SJCRH30 (cell line): ENCODE results near the gene SNRNP200. TPM values are rescaled to one million over a fixed set of nuclear protein-coding genes. Genes with fewer than 3 reads are reported as not detected.
A peak's percentile ranks its signal among the peaks of the same experiment; 100 is the strongest.

Experiments
- DNase-seq, 2 experiments: peaks; one replicate each; pipeline ENCODE4 v3.0.0-alpha.2; 2015 to 2020
- H3K27ac ChIP-seq: fragments of 250-450 bp; sonication (Bioruptor Pico); 2 replicates; pipeline ENCODE4 v1.5.1; 2020; ENCODE audit warnings: mild to moderate bottlenecking, moderate library complexity
- H3K27me3 ChIP-seq: fragments of 250-450 bp; sonication (Bioruptor Pico); 2 replicates; pipeline ENCODE4 v1.5.1; 2020; ENCODE audit warnings: mild to moderate bottlenecking, moderate library complexity
- H3K36me3 ChIP-seq: fragments of 250-450 bp; sonication (Bioruptor Pico); 2 replicates; pipeline ENCODE4 v1.5.1; 2020; ENCODE audit warnings: mild to moderate bottlenecking, moderate library complexity
- H3K4me1 ChIP-seq: fragments of 250-450 bp; sonication (Bioruptor Pico); 2 replicates; pipeline ENCODE4 v1.5.1; 2020; ENCODE audit warnings: mild to moderate bottlenecking, moderate library complexity
- H3K4me3 ChIP-seq: fragments of 250-450 bp; sonication (Bioruptor Pico); 2 replicates; pipeline ENCODE4 v1.5.1; 2020; ENCODE audit warnings: mild to moderate bottlenecking, moderate library complexity
- H3K9me3 ChIP-seq: fragments of 250-450 bp; sonication (Bioruptor Pico); replicated peaks from 2 replicates; pipeline ENCODE4 v1.5.1; 2020; ENCODE audit warnings: mild to moderate bottlenecking, moderate library complexity
- total RNA-seq: library from RNA; depleted of rRNA; stranded (reverse); fragments of >200 nt; shearing (Covaris generic); gene quantifications from 2 replicates; pipeline ENCODE4 v1.2.3, GENCODE V29; 2014; rRNA removed

Gene SNRNP200
- total RNA-seq, 1 experiment from 2014 or later: 157 TPM

DNA sequence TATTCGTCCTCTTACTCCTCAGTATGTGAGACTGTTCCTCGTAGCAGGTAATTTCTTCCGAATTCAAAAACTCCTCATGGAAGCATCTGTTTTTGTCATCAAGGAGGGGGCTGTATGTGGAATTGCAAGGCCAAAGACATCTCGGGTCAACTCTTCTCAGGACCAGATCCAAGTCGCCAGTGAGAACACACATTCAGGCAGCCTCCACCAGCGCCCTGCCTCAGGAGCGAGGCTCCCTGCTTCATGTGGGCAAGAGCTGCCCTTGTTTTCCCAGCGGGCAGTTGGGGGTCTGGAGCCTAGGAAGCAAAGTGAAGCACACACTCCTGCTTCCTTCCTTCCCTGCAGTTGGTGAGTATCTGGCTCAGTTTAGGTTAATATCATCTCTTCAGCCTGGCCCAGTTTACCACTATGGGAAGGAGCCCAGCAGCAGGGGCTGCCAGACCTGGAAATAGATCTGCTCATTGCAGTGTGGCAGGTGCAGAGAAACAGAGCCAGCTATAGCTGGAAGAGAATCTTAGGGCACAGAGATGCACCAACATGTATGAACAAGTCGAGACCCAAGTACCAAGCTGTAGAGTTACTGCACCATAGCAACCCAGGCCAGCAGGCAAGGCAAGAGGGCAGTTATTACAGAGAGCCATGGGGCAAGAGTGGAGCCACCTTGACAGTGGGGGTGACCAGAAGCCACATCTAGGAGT, 64.9 kb downstream of the SNRNP200 start:
- Histone ChIP-seq H3K9me3 (no peaks in the 10 kb centered on the region), H3K4me3 (no peak overlapping the region), H3K4me1 (peaks cover 20% of the 10 kb centered on the region), H3K27ac (no peak overlapping the region), H3K27me3 (no peaks in the 10 kb centered on the region), H3K36me3 (no peaks in the 10 kb centered on the region)
- no peak for DNase-seq

DNA sequence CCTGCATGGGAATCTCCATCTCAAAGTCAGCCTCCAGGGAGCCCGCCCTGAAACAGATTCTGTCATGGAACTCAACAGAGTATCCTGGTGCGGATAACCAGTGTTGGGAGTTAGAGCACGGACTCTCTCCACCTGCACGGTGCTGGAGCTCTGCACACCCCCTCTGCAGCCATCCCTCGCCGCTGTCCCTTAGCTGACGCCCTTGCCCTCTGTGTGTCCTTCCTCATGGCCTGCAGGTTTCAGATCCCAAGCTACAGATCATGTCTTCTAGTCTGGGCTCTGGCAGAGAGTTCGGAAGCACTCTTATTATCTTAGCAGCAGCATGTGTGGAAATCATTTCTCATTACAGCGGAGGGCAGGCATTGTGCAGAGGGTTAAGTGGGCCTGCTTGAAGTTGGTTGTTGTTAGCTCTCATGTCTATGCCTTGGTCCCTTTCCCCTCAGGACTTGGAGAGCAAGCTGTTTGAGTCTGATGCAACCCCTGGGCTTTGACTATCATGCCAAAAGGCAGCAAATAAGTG, 65.5 kb downstream of the SNRNP200 start:
- H3K36me3 ChIP-seq: no peaks in the 10 kb centered on the region

DNA sequence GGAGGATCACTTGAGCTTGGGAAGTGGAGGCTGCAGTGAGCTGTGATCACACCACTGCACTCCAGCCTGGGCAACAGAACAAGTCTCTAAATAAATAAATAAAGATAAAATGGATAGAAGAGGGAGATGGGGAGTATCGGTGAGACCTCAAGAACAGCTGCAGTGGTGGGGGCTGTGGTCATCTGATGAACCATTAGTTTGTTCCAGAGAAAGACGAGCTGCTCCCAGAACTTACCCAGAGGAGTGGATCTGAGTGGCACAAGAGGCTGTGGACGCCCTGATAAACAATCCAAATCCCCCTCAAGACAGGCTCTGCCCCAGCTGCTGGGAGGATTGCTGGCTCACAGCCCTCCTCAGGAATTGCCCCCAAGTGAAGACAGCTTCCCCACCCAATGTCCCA, 66.3 kb downstream of the SNRNP200 start:
- Histone ChIP-seq H3K27me3 (no peaks in the 10 kb centered on the region), H3K36me3 (no peaks in the 10 kb centered on the region), H3K9me3 (no peaks in the 10 kb centered on the region), H3K4me1 (peaks cover 20% of the 10 kb centered on the region), H3K4me3 (no peak overlapping the region), H3K27ac (peak overlapping the region; percentile 36)
- peak; percentile 90 to 94 for DNase-seq

More for the DNA sequence above, 65.5 kb downstream of the SNRNP200 start:
- H3K27ac ChIP-seq: peak overlapping the region; percentile 36
- DNase-seq: no peak
- H3K4me3 ChIP-seq: no peak overlapping the region
- H3K4me1 ChIP-seq: peaks cover 20% of the 10 kb centered on the region
- H3K27me3 ChIP-seq: no peaks in the 10 kb centered on the region
- no peaks in the 10 kb centered on the region for H3K9me3 ChIP-seq

DNA sequence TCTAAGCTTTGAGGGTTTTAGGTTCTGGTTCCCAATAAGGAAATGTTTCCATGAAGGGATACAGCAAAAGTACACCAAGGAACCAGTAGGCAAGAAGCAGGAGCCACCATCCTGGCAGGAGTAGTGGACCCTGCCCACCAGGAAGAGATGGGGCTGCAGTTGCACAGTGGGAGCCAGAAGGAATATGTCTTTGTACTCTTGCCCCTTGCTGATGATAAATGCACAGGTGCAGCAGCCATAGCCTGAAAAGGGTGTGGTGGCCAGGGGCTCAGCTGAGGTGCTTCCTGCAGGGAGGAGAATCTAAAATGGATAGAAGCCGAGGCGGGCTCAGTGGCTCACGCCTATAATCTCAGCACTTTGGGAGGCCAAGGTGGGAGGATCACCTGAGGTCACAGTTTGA, 67.1 kb downstream of the SNRNP200 start:
- no peak for DNase-seq
- no peaks in the 10 kb centered on the region for H3K36me3 ChIP-seq
- H3K9me3 ChIP-seq: no peaks in the 10 kb centered on the region
- H3K27ac ChIP-seq: no peak overlapping the region
- no peak overlapping the region for H3K4me3 ChIP-seq
- H3K27me3 ChIP-seq: no peaks in the 10 kb centered on the region
- peaks cover 20% of the 10 kb centered on the region for H3K4me1 ChIP-seq

DNA sequence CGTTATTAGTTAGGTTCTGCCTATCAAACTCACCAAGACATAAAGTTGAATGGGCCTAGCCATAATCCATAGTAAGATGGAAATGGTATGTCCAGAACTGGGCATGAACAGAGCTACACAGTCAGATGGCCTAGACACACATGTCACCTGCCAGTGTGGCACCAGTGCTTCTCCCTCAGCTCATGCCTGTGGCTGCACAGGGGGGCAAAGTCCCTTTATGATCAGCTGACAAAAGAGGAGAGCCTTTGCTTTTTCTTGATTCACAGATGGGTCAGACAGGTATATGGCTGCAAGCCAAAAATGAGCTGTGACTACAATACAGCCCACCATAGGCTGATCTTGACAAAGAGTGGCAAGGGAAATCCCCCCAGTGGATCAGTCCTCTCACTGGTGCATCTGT, 68.5 kb downstream of the SNRNP200 start:
- H3K27ac ChIP-seq: no peak overlapping the region
- no peaks in the 10 kb centered on the region for H3K9me3 ChIP-seq
- H3K27me3 ChIP-seq: no peaks in the 10 kb centered on the region
- DNase-seq: no peak
- H3K4me3 ChIP-seq: no peak overlapping the region
- no peaks in the 10 kb centered on the region for H3K36me3 ChIP-seq
- H3K4me1 ChIP-seq: peaks cover 20% of the 10 kb centered on the region

DNA sequence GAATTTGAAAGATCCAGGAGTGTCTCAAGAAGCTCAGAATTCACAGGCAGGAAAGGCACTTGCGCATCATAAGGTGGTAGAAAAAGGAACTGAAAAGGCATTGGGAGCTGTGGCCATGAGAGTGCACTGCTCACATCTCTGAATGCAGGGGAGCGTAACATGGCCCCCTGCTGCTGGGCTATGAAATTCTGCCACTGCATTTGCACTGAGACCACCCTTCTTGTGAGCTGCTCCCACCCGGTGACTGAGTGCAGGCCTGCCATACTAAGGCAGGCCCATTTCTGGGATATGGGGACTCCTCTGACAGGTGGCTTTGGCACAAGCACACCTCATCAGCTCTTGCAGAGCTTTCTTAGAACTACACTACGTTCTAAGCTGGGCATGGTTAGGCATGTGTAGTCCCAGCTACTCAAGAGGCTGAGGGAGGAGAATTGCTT, 71.4 kb downstream of the SNRNP200 start:
- no peaks in the 10 kb centered on the region for H3K36me3 ChIP-seq
- no peaks in the 10 kb centered on the region for H3K9me3 ChIP-seq
- no peaks in the 10 kb centered on the region for H3K27me3 ChIP-seq
- no peak for DNase-seq
- peaks cover 10% of the 10 kb centered on the region for H3K4me1 ChIP-seq
- H3K4me3 ChIP-seq: no peak overlapping the region
- no peak overlapping the region for H3K27ac ChIP-seq

DNA sequence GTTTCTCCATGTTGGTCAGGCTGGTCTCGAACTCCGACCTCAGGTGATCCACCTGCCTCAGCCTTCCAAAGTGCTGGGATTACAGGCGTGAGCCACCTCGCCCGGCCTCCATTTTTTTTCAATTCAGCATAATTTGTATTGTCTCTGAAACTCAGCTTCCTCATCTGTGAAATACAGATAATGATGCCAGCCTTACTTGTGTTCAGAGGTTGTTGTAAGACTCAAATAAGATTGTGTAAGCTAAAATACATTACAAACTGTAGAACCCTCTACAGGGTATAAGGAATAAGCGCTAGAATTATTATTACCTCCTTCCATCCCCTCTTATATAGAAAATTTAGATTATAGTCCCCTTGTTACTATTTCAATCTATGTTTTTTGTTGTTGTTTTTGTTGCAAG, 71.9 kb downstream of the SNRNP200 start:
- Histone ChIP-seq H3K36me3 (no peaks in the 10 kb centered on the region), H3K9me3 (no peaks in the 10 kb centered on the region), H3K4me3 (no peak overlapping the region), H3K27ac (no peak overlapping the region), H3K4me1 (peaks cover 5% of the 10 kb centered on the region; the same call in 1 of the 2 replicates), H3K27me3 (no peaks in the 10 kb centered on the region)
- DNase-seq: no peak

DNA sequence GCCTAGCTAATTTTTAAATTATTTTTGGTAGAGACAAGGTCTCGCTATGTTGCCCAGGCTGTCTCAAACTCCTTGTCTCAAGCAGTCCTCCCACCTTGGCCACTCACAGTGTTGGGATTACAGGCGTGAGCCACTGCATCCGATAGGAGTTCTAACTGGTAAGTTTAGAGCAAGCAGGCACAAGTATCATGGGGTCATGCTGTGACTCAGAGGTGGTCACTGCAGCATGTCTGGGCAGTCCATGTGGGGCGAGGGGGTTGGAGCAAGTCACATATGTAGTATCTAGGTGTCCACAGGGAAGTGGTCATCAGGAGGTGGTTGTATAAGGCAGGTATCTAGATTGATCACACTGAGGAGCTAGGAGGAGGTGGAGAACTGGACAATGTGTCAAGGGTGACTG, 74.0 kb downstream of the SNRNP200 start:
- Histone ChIP-seq H3K36me3 (no peaks in the 10 kb centered on the region), H3K27ac (no peak overlapping the region), H3K9me3 (no peaks in the 10 kb centered on the region), H3K4me3 (no peak overlapping the region), H3K4me1 (no peaks in the 10 kb centered on the region), H3K27me3 (no peaks in the 10 kb centered on the region)
- DNase-seq: no peak

DNA sequence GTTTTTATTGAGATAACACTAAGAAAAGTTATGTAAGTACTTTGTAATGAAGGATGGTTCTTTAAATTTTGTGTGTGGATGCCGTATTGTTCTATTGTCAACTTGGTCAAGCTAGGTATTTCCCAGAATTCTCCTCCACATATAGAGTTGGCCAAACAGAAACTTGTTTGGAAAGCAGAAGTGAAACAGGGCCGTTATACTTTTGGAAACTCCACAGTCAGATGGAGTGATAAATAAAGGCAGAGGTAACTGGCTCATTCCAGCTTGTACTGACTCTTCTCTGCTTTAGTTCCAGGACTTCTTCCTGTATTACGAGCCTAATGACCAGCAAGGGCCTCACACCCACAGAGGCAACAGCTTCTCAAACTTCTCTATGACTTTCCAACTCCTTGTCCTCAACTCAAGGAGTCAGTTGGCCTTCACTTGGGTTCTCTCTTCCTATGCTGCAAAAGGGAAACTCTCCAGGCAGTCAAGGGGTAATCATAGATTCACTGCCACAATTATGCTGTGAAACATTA, 80.3 kb downstream of the SNRNP200 start:
- no peak overlapping the region for H3K27ac ChIP-seq
- H3K4me1 ChIP-seq: no peaks in the 10 kb centered on the region
- H3K27me3 ChIP-seq: no peaks in the 10 kb centered on the region
- no peak overlapping the region for H3K4me3 ChIP-seq
- H3K36me3 ChIP-seq: no peaks in the 10 kb centered on the region
- no peak for DNase-seq
- H3K9me3 ChIP-seq: no peaks in the 10 kb centered on the region

Other genes starting within 250 kb of the SNRNP200 start
- not detected in 2 replicates for gene ADRA2B, start 189.0 kb downstream of the SNRNP200 start, total RNA-seq
- gene ASTL, start 167.0 kb downstream of the SNRNP200 start, total RNA-seq: not detected in 2 replicates
- gene DUSP2, start 160.1 kb downstream of the SNRNP200 start, total RNA-seq: 0.67 and 1.0 TPM in 2 replicates
- gene STARD7, start 96.7 kb downstream of the SNRNP200 start, total RNA-seq: 232 and 243 TPM in 2 replicates
- 16.2 and 17.9 TPM in 2 replicates for gene TMEM127, start 39.5 kb downstream of the SNRNP200 start, total RNA-seq
- gene CIAO1, start 39.3 kb downstream of the SNRNP200 start, total RNA-seq: 59.2 and 59.9 TPM in 2 replicates
- 26.4 and 27.1 TPM in 2 replicates for gene ITPRIPL1, start 19.8 kb upstream of the SNRNP200 start, total RNA-seq
- gene NCAPH, start 30.2 kb upstream of the SNRNP200 start, total RNA-seq: 73.4 and 82.0 TPM in 2 replicates
- gene NEURL3, start 199.8 kb upstream of the SNRNP200 start, total RNA-seq: 0.10 TPM in 1 of 2 replicates, not detected in the other
- 12.4 and 14.2 TPM in 2 replicates for gene ARID5A, start 231.2 kb upstream of the SNRNP200 start, total RNA-seq